ENCODE measurements around the gene POLR2E. TPM values are rescaled to one million over a fixed set of nuclear protein-coding genes. Genes with fewer than 3 reads are reported as not detected.

Gene POLR2E
- total RNA-seq, 1 experiment from 2014 or later = 237 TPM

- no TSS peak for BruUV-seq (replicated peaks)
- H3K4me2 ChIP-seq = peak overlapping the region; percentile 88
Measured at GRCh38 chr19:1105873-1106840, 11.0 kb upstream of the POLR2E start.

DNA sequence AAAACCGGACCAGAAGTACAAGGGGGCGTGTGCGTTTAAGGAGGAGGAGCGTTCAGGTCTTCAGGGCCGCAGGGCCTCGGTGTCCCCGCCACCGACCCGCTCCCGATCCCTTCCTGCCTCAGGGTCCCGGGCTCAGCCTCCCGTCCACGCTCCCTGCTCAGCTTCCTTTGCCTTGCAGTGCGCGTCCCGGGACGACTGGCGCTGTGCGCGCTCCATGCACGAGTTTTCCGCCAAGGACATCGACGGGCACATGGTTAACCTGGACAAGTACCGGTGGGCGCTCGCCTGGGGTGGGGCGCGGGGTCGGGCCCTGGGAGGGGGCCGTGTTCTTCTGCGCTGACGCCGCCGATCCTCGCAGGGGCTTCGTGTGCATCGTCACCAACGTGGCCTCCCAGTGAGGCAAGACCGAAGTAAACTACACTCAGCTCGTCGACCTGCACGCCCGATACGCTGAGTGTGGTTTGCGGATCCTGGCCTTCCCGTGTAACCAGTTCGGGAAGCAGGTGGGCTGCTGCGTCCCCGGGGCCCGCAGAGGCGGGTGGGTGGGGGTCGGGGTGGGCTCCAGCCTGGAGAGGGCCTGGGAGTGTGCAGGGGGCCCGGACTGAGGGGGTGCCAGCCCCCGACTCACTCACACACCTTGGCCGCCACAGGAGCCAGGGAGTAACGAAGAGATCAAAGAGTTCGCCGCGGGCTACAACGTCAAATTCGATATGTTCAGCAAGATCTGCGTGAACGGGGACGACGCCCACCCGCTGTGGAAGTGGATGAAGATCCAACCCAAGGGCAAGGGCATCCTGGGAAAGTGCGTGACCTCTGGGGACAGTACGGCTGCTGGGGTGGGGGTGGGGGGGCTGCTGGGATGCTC lies 10.1 kb upstream of the POLR2E start:
- TF ChIP-seq EZH2 (IDR thresholded peaks at IDR 0.05; ENCODE audit: low read depth) (no peak), CTCF (conservative IDR thresholded peaks at IDR 0.05) (no peak)

More at GRCh38 chr19:1105873-1106840, 11.0 kb upstream of the POLR2E start:
- no peak overlapping the region for H2AFZ ChIP-seq
- peak overlapping the region; percentile 58; the same call in 1 of the 2 replicates for H3K27ac ChIP-seq
- TF ChIP-seq CTCF (conservative IDR thresholded peaks at IDR 0.05) = no peak
- TF ChIP-seq EZH2 (IDR thresholded peaks at IDR 0.05; ENCODE audit: low read depth) = no peak
- peaks cover 57% of the 10 kb centered on the region for H3F3A ChIP-seq (ENCODE audit: insufficient read depth, low read depth)
- H3K9me3 ChIP-seq (ENCODE audit: insufficient read depth, low read depth) = no peaks in the 10 kb centered on the region
- peaks cover 49% of the 10 kb centered on the region for H3K4me1 ChIP-seq (replicated peaks; ENCODE audit: insufficient read depth)
- peaks cover 30% of the 10 kb centered on the region for H4K20me1 ChIP-seq (ENCODE audit: insufficient read depth)
- no peaks in the 10 kb centered on the region for H3K36me3 ChIP-seq (ENCODE audit: low read depth)
- H3K9me2 ChIP-seq (ENCODE audit: insufficient read depth) = no peaks in the 10 kb centered on the region
- intact Hi-C loops (cut with micrococcal nuclease; ENCODE audit: unreplicated experiment) = no loop called here
- peak overlapping the region; percentile 78; the same call in 1 of the 2 replicates for H3K4me3 ChIP-seq
- H3K79me2 ChIP-seq (ENCODE audit: low read depth) = peaks cover 19% of the 10 kb centered on the region
- ChIA-PET CTCF (no interaction called here), POLR2A (ENCODE audit: unreplicated experiment) (no interaction called here)
- no peaks in the 10 kb centered on the region for H3K27me3 ChIP-seq (ENCODE audit: insufficient read depth, low read depth)
- DNase-seq = no peak

More for the DNA sequence above, 10.1 kb upstream of the POLR2E start:
- peak; percentile 38 to 44 for DNase-seq
- intact Hi-C loops (cut with micrococcal nuclease; ENCODE audit: unreplicated experiment) = no loop called here
- H3K27ac ChIP-seq = peak overlapping the region; percentile 80
- no peaks in the 10 kb centered on the region for H3K9me2 ChIP-seq (ENCODE audit: insufficient read depth)
- peak overlapping the region; percentile 78 for H3K4me3 ChIP-seq
- H3K9me3 ChIP-seq (ENCODE audit: insufficient read depth, low read depth) = peaks cover under 1% of the 10 kb centered on the region; the same call in 1 of the 2 replicates
- BruUV-seq (replicated peaks) = TSS peak; percentile 49
- ChIA-PET POLR2A (ENCODE audit: unreplicated experiment) (no interaction called here), CTCF (interaction anchor here (0.5 kb wide), 1 partner anchor 48 kb away, joined by 3 read pairs; no protein-coding TSS in a partner anchor)
- H4K20me1 ChIP-seq (ENCODE audit: insufficient read depth) = peaks cover 30% of the 10 kb centered on the region
- H3F3A ChIP-seq (ENCODE audit: insufficient read depth, low read depth) = peaks cover 59% of the 10 kb centered on the region
- H3K27me3 ChIP-seq (ENCODE audit: insufficient read depth, low read depth) = no peaks in the 10 kb centered on the region
- peak overlapping the region; percentile 88 for H3K4me2 ChIP-seq
- H3K4me1 ChIP-seq (replicated peaks; ENCODE audit: insufficient read depth) = peaks cover 58% of the 10 kb centered on the region
- no peaks in the 10 kb centered on the region for H3K36me3 ChIP-seq (ENCODE audit: low read depth)
- peaks cover 19% of the 10 kb centered on the region for H3K79me2 ChIP-seq (ENCODE audit: low read depth)
- H2AFZ ChIP-seq = no peak overlapping the region
